NCI-H2171 (cell line): ENCODE data around the gene MOV10L1.

ENCODE experiments used
- DNase-seq: peaks from one replicate; lab custom pipeline; 2025; lab: John Stamatoyannopoulos, UW

The MOV10L1 gene

GRCh38 chr22:50058906-50059880 is 30.6 kb upstream of the MOV10L1 start:
- DNase-seq, result peak; percentile 4

GRCh38 chr22:50059881-50060262 is 29.9 kb upstream of the MOV10L1 start:
- no peak for DNase-seq

- DNase-seq, result no peak
Observed at GRCh38 chr22:50060441-50061140, 29.2 kb upstream of the MOV10L1 start.

GRCh38 chr22:50061141-50061823 is 28.5 kb upstream of the MOV10L1 start:
- DNase-seq, result no peak

- DNase-seq, result no peak
Observed at GRCh38 chr22:50061824-50062355, 27.9 kb upstream of the MOV10L1 start.

GRCh38 chr22:50062509-50063135 is 27.2 kb upstream of the MOV10L1 start:
- no peak for DNase-seq

- no peak for DNase-seq
Observed at GRCh38 chr22:50063589-50064393, 26.0 kb upstream of the MOV10L1 start.

- DNase-seq, result no peak
Observed at GRCh38 chr22:50064453-50064852, 25.4 kb upstream of the MOV10L1 start.

- no peak for DNase-seq
Observed at GRCh38 chr22:50067244-50067643, 22.6 kb upstream of the MOV10L1 start.

- no peak for DNase-seq
Observed at GRCh38 chr22:50068096-50068495, 21.7 kb upstream of the MOV10L1 start.

GRCh38 chr22:50070366-50070765 is 19.4 kb upstream of the MOV10L1 start:
- DNase-seq, result no peak

GRCh38 chr22:50071432-50072166 is 18.2 kb upstream of the MOV10L1 start:
- DNase-seq, result no peak

- no peak for DNase-seq
Observed at GRCh38 chr22:50072167-50072555, 17.6 kb upstream of the MOV10L1 start.

GRCh38 chr22:50072714-50073538 is 16.9 kb upstream of the MOV10L1 start:
- no peak for DNase-seq

- DNase-seq, result no peak
Observed at GRCh38 chr22:50074056-50074455, 15.8 kb upstream of the MOV10L1 start.

GRCh38 chr22:50074551-50075530 is 15.0 kb upstream of the MOV10L1 start:
- DNase-seq, result no peak

- no peak for DNase-seq
Observed at GRCh38 chr22:50076646-50077535, 12.9 kb upstream of the MOV10L1 start.
